Panc1 (cell line): ENCODE results near the gene UBP1.

Experiments
- REST ChIP-seq, 2 experiments: IDR thresholded peaks; 2 replicates each; pipeline ENCODE4 v1.6.1; 2011 to 2012; ENCODE audit warnings: low read depth in 2 of 2, control low read depth in 1 of 2, low read length in 1 of 2, mild to moderate bottlenecking in 1 of 2, moderate library complexity in 1 of 2; ENCODE audit not compliant: insufficient read depth in 1 of 2
- SIN3A ChIP-seq: IDR thresholded peaks from 2 replicates; pipeline ENCODE4 v1.6.1; 2012; ENCODE audit warnings: low read depth, mild to moderate bottlenecking, low read length, moderate library complexity, borderline replicate concordance; ENCODE audit not compliant: insufficient read depth
- TF ChIP-seq, protein P1 (sequence below): fragments of 450-650 bp; IDR thresholded peaks from 2 replicates; pipeline ENCODE4 v1.5.1; 2017; ENCODE audit warnings: mild to moderate bottlenecking

GRCh38 chr3:33417066-33417673, 23.0 kb downstream of the UBP1 start:
- TF ChIP-seq, protein P1, sequence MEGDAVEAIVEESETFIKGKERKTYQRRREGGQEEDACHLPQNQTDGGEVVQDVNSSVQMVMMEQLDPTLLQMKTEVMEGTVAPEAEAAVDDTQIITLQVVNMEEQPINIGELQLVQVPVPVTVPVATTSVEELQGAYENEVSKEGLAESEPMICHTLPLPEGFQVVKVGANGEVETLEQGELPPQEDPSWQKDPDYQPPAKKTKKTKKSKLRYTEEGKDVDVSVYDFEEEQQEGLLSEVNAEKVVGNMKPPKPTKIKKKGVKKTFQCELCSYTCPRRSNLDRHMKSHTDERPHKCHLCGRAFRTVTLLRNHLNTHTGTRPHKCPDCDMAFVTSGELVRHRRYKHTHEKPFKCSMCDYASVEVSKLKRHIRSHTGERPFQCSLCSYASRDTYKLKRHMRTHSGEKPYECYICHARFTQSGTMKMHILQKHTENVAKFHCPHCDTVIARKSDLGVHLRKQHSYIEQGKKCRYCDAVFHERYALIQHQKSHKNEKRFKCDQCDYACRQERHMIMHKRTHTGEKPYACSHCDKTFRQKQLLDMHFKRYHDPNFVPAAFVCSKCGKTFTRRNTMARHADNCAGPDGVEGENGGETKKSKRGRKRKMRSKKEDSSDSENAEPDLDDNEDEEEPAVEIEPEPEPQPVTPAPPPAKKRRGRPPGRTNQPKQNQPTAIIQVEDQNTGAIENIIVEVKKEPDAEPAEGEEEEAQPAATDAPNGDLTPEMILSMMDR = no peak
- TF ChIP-seq SIN3A = no peak
- no peak for TF ChIP-seq REST (IDR thresholded peaks at IDR 0.05; ENCODE audit: insufficient read depth in 1 of 2, low read depth in 2 of 2, low read length in 1 of 2)
